A549 (cell line): Measurements from ENCODE around the gene EML5. TPM values are rescaled to one million over a fixed set of nuclear protein-coding genes. Genes with fewer than 3 reads are reported as not detected.

Source experiments
- ATAC-seq, 2 experiments: fragments of 200-7000 bp in 1 of 2; fragments of >200 bp in 1 of 2; cut with Nextera tagmentation in 1 of 2; cut with Tn5 transposase in 1 of 2; 3 replicates each; pipeline versions ENCODE4 v1.8.0 to v1.9.1; 2018 to 2020; ENCODE audit warnings: mild to moderate bottlenecking in 1 of 2, moderate library complexity in 1 of 2
- CTCF ChIA-PET: fragments of 300-600 bp; sonication (Branson Sonifier 250); formaldehyde crosslinking; extraction: SDS; loops from one replicate; lab custom pipeline; 2021; ENCODE audit warnings: antibody characterized with exemption, inconsistent platforms; lab: Yijun Ruan, JAX
- POLR2A ChIA-PET: fragments of 350-600 bp; formaldehyde crosslinking; extraction: SDS; loops from one replicate; lab custom pipeline; 2021; ENCODE audit warnings: antibody characterized with exemption, inconsistent platforms; lab: Yijun Ruan, JAX
- DNase-seq, 2 experiments: peaks; one replicate each; pipeline versions ENCODE4 v3.0.0 to v3.0.0-alpha.2; 2011 to 2016; ENCODE audit warnings: low read depth in 1 of 2, low spot score in 1 of 2
- FAIRE-seq: peaks from 2 replicates; lab custom pipeline; 2011; peaks lifted over from hg19 to GRCh38; lab: Jason Lieb, UNC
- H3K27ac ChIP-seq, 2 experiments: fragments of >200 bp; sonication (Bioruptor Twin); formaldehyde crosslinking; 3 replicates each; pipeline ENCODE4 v1.5.1; 2016 to 2017
- H3K4me1 ChIP-seq: fragments of >200 bp; sonication (Bioruptor Twin); formaldehyde crosslinking; 3 replicates; pipeline ENCODE4 v1.6.1; 2016
- H3K4me2 ChIP-seq: fragments of >200 bp; sonication (Bioruptor Twin); formaldehyde crosslinking; 3 replicates; pipeline ENCODE4 v1.6.1; 2016
- H3K4me3 ChIP-seq: fragments of >200 bp; sonication (Bioruptor Twin); formaldehyde crosslinking; 3 replicates; pipeline ENCODE4 v1.5.1; 2016
- H3K9me3 ChIP-seq: fragments of >200 bp; sonication (Bioruptor Twin); formaldehyde crosslinking; 3 replicates; pipeline ENCODE4 v1.6.1; 2016
- BCL3 ChIP-seq: fragments of >200 bp; sonication (Bioruptor Twin); formaldehyde crosslinking; IDR thresholded peaks from 3 replicates; pipeline ENCODE4 v1.6.1; 2016
- CBX2 ChIP-seq: fragments of 200-600 bp; sonication (generic); IDR thresholded peaks from 2 replicates; pipeline ENCODE4 v1.6.1; 2016; ENCODE audit warnings: low read depth, mild to moderate bottlenecking, borderline replicate concordance
- CBX8 ChIP-seq: fragments of 200-600 bp; sonication (generic); IDR thresholded peaks from 2 replicates; pipeline ENCODE4 v1.6.1; 2016
- CHD4 ChIP-seq: fragments of 200-600 bp; sonication (generic); IDR thresholded peaks from 2 replicates; pipeline ENCODE4 v1.6.1; 2016; ENCODE audit warnings: antibody characterized with exemption, mild to moderate bottlenecking, borderline replicate concordance
- CTCF ChIP-seq: fragments of >200 bp; sonication (Bioruptor Twin); formaldehyde crosslinking; IDR thresholded peaks from 3 replicates; pipeline ENCODE4 v1.5.1; 2016
- ELK1 ChIP-seq: fragments of 150-350 bp; IDR thresholded peaks from 2 replicates; pipeline ENCODE4 v1.6.1; 2014; ENCODE audit warnings: low read depth, mild to moderate bottlenecking, low read length
- EP300 ChIP-seq, 2 experiments: fragments of >200 bp; sonication (Bioruptor Twin); formaldehyde crosslinking; IDR thresholded peaks; 2 replicates in 1 of 2; 3 replicates in 1 of 2; pipeline ENCODE4 v1.6.1; 2016 to 2017
- FOSL2 ChIP-seq, 2 experiments: fragments of 450-650 bp in 1 of 2; fragments of >200 bp in 1 of 2; sonication (Bioruptor Twin) in 1 of 2; formaldehyde crosslinking; IDR thresholded peaks; 2 replicates each; pipeline versions ENCODE4 v1.5.0 to v1.6.1; 2016 to 2020; ENCODE audit warnings: mild to moderate bottlenecking in 1 of 2, moderate library complexity in 1 of 2
- HDAC2 ChIP-seq: fragments of 200-600 bp; sonication (generic); IDR thresholded peaks from 2 replicates; pipeline ENCODE4 v1.6.1; 2016
- HES2 ChIP-seq: fragments of >200 bp; sonication (Bioruptor Twin); formaldehyde crosslinking; IDR thresholded peaks from 2 replicates; pipeline ENCODE4 v1.6.1; 2016
- JUNB ChIP-seq: fragments of >200 bp; sonication (Bioruptor Twin); formaldehyde crosslinking; IDR thresholded peaks from 2 replicates; pipeline ENCODE4 v1.6.1; 2016
- KDM1A ChIP-seq: fragments of 200-600 bp; sonication (generic); IDR thresholded peaks from 2 replicates; pipeline ENCODE4 v1.6.1; 2016; ENCODE audit warnings: low read depth, mild to moderate bottlenecking
- KDM5A ChIP-seq: fragments of 200-600 bp; sonication (generic); IDR thresholded peaks from 2 replicates; pipeline ENCODE4 v1.6.1; 2016; ENCODE audit warnings: antibody characterized with exemption, mild to moderate bottlenecking
- MYC ChIP-seq: IDR thresholded peaks from 2 replicates; pipeline ENCODE4 v1.6.1; 2012; ENCODE audit warnings: mild to moderate bottlenecking, inconsistent platforms, low read length, improper control_type of control experiment, borderline replicate concordance
- NFE2L2 ChIP-seq: fragments of 150-350 bp; conservative IDR thresholded peaks from 2 replicates; pipeline ENCODE4 v1.6.1; 2014; ENCODE audit warnings: low read length
- NR3C1 ChIP-seq: fragments of >200 bp; sonication (Bioruptor Twin); formaldehyde crosslinking; IDR thresholded peaks from 3 replicates; pipeline ENCODE4 v1.6.1; 2017
- POLR2A ChIP-seq: IDR thresholded peaks from 2 replicates; pipeline ENCODE4 v1.6.1; 2012; ENCODE audit warnings: mild to moderate bottlenecking, low read length
- RAD21 ChIP-seq, 2 experiments: fragments of >200 bp in 1 of 2; sonication (Bioruptor Twin) in 1 of 2; formaldehyde crosslinking in 1 of 2; IDR thresholded peaks in 1 of 2; conservative IDR thresholded peaks in 1 of 2; 2 replicates in 1 of 2; 3 replicates in 1 of 2; pipeline ENCODE4 v1.6.1; 2012 to 2018; ENCODE audit warnings: inconsistent platforms in 1 of 2
- REST ChIP-seq: fragments of 200-600 bp; sonication (generic); IDR thresholded peaks from 2 replicates; pipeline ENCODE4 v1.6.1; 2016; ENCODE audit warnings: antibody characterized with exemption, mild to moderate bottlenecking, moderate library complexity
- RFX5 ChIP-seq: fragments of 450-650 bp; IDR thresholded peaks from 2 replicates; pipeline ENCODE4 v1.7.1; 2014; ENCODE audit warnings: antibody characterized with exemption, mild to moderate bottlenecking, moderate library complexity
- ZFP36 ChIP-seq: fragments of 450-650 bp; IDR thresholded peaks from 2 replicates; pipeline ENCODE4 v1.6.1; 2014; ENCODE audit warnings: borderline replicate concordance; ENCODE audit not compliant: partially characterized antibody
- WGBS: methylation state at CpG from one replicate; pipeline ENCODE4 v1.1.6; 2017; ENCODE audit errors: missing lambda C conversion rate; 5-methylcytosine and 5-hydroxymethylcytosine counted together
- polyA plus RNA-seq, 4 experiments: library from polyadenylated mRNA; depleted of rRNA in 3 of 4; stranded (reverse); fragments of >200 nt; fragmentation: RNase III in 1 of 4; extraction: RNeasy Plus Mini Kit Qiagen cat#74134 plus additional on column Dnase treatment in 1 of 4; gene quantifications; 2 replicates in 3 of 4; 3 replicates in 1 of 4; pipeline ENCODE4 v1.2.3, GENCODE V29; 2011 to 2017

Gene EML5
- polyA plus RNA-seq, 2 of the 4 experiments (the other 2 are of a cell fraction), result 0.44 to 0.62 TPM

GRCh38 chr14:88618476-88618875, 174.3 kb downstream of the EML5 start:
- H3K4me1 ChIP-seq, result peaks cover 14% of the 10 kb centered on the region
- DNase-seq (no peak), FAIRE-seq (no peak), ATAC-seq (no peak)
- no peak overlapping the region for H3K4me3 ChIP-seq
- no peak overlapping the region for H3K4me2 ChIP-seq
- no peak for TF ChIP-seq POLR2A
- no peak for TF ChIP-seq CBX2
- TF ChIP-seq EP300 (IDR thresholded peaks at IDR 0.05), result no peak
- TF ChIP-seq, all 56 proteins: peak for 0
- Histone ChIP-seq H3K27ac (no peak overlapping the region), H3K9me3 (no peaks in the 10 kb centered on the region)
- 93% methylated on average over 5 of the region's 5 CpGs for WGBS
- ChIA-PET POLR2A (no interaction called here), CTCF (no interaction called here)

GRCh38 chr14:88617479-88617878, 175.3 kb downstream of the EML5 start:
- Histone ChIP-seq H3K27ac (no peak overlapping the region), H3K4me2 (no peak overlapping the region), H3K4me3 (no peak overlapping the region), H3K9me3 (no peaks in the 10 kb centered on the region), H3K4me1 (peaks cover 21% of the 10 kb centered on the region)
- FAIRE-seq (no peak), ATAC-seq (no peak), DNase-seq (no peak)
- 100% methylated on average over 1 of the region's 1 CpG for WGBS
- ChIA-PET CTCF (no interaction called here), POLR2A (no interaction called here)
- TF ChIP-seq NFE2L2, result peak; percentile 9; the same call in 1 of the 2 replicates
- TF ChIP-seq CTCF, result no peak

- FAIRE-seq, result no peak
- H3K9me3 ChIP-seq, result no peaks in the 10 kb centered on the region
- H3K4me1 ChIP-seq, result peaks cover 21% of the 10 kb centered on the region
- no peak overlapping the region for H3K4me2 ChIP-seq
- POLR2A ChIA-PET, result no interaction called here
- ATAC-seq, result no peak
- CTCF ChIA-PET, result no interaction called here
- H3K27ac ChIP-seq, result no peak overlapping the region
- H3K4me3 ChIP-seq, result no peak overlapping the region
- 93% methylated on average over 1 of the region's 1 CpG for WGBS
- no peak for DNase-seq
- TF ChIP-seq CTCF, result no peak
- no peak for TF ChIP-seq FOSL2 (IDR thresholded peaks at IDR 0.05)
- no peak for TF ChIP-seq FOSL2 (CRISPR knock-in tag; IDR thresholded peaks at IDR 0.05)
- no peak for TF ChIP-seq CBX8
- no peak for TF ChIP-seq NR3C1
- no peak for TF ChIP-seq ZFP36
- TF ChIP-seq KDM5A, result no peak
- TF ChIP-seq ELK1, result no peak
- no peak for TF ChIP-seq CHD4
- no peak for TF ChIP-seq RAD21 (conservative IDR thresholded peaks at IDR 0.05 in 1 of 2, IDR thresholded peaks at IDR 0.05 in 1 of 2)
- TF ChIP-seq MYC, result no peak
- TF ChIP-seq JUNB, result no peak
- no peak for TF ChIP-seq HES2
- TF ChIP-seq CBX2, result no peak
- no peak for TF ChIP-seq HDAC2
- no peak for TF ChIP-seq KDM1A
- TF ChIP-seq REST, result no peak
- no peak for TF ChIP-seq RFX5
- TF ChIP-seq BCL3, result no peak
Measured at GRCh38 chr14:88616697-88617096, 176.1 kb downstream of the EML5 start.
